ENCODE measurements around the gene ADGRV1. TPM values are rescaled to one million over a fixed set of nuclear protein-coding genes. Genes with fewer than 3 reads are reported as not detected.
"Not testable (repeated sequence)": the region's sequence is repeated elsewhere in the genome, so short reads cannot be mapped to it uniquely, and the experiment has no call there.

Gene ADGRV1
- total RNA-seq, 1 experiment from 2014 or later, result 21.4 TPM

GRCh38 chr5:91032125-91032524, 473.5 kb downstream of the ADGRV1 start:
- Histone ChIP-seq H3K4me3 (no peak overlapping the region), H3K36me3 (no peaks in the 10 kb centered on the region), H3K9me3 (replicated peaks) (no peaks in the 10 kb centered on the region)

GRCh38 chr5:91033370-91033769, 474.8 kb downstream of the ADGRV1 start:
- peaks cover 4% of the 10 kb centered on the region; the same call in 1 of the 2 replicates for H3K4me1 ChIP-seq
- H3K36me3 ChIP-seq, result no peaks in the 10 kb centered on the region

More at GRCh38 chr5:91032125-91032524, 473.5 kb downstream of the ADGRV1 start:
- Histone ChIP-seq H3K27me3 (no peaks in the 10 kb centered on the region), H3K27ac (no peak overlapping the region), H3K4me1 (no peaks in the 10 kb centered on the region; the same call in 1 of the 2 replicates)
- DNase-seq, result no peak

GRCh38 chr5:91038180-91038808, 479.7 kb downstream of the ADGRV1 start:
- Histone ChIP-seq H3K4me3 (no peak overlapping the region), H3K36me3 (no peaks in the 10 kb centered on the region), H3K4me1 (peaks cover 7% of the 10 kb centered on the region; the same call in 1 of the 2 replicates), H3K9me3 (replicated peaks) (no peaks in the 10 kb centered on the region), H3K27me3 (no peaks in the 10 kb centered on the region), H3K27ac (no peak overlapping the region)
- peak in 1 of 2 experiments; percentile 9 for DNase-seq

More at GRCh38 chr5:91033370-91033769, 474.8 kb downstream of the ADGRV1 start:
- no peaks in the 10 kb centered on the region for H3K27me3 ChIP-seq
- no peak for DNase-seq
- H3K9me3 ChIP-seq (replicated peaks), result no peaks in the 10 kb centered on the region
- H3K4me3 ChIP-seq, result no peak overlapping the region
- H3K27ac ChIP-seq, result no peak overlapping the region

- H3K27me3 ChIP-seq; DNase-seq; H3K4me3 ChIP-seq; H3K36me3 ChIP-seq; H3K9me3 ChIP-seq (replicated peaks); H3K27ac ChIP-seq; H3K4me1 ChIP-seq: not testable (repeated sequence)
Measured at GRCh38 chr5:91041132-91041531, 482.5 kb downstream of the ADGRV1 start.

- Histone ChIP-seq H3K27ac (no peak overlapping the region), H3K9me3 (replicated peaks) (no peaks in the 10 kb centered on the region; the same call in 1 of the 2 replicates), H3K4me1 (peaks cover 7% of the 10 kb centered on the region; the same call in 1 of the 2 replicates), H3K27me3 (no peaks in the 10 kb centered on the region), H3K4me3 (no peak overlapping the region), H3K36me3 (no peaks in the 10 kb centered on the region)
- no peak for DNase-seq
Measured at GRCh38 chr5:91042247-91042935, 483.8 kb downstream of the ADGRV1 start.

GRCh38 chr5:91042936-91043255, 484.3 kb downstream of the ADGRV1 start:
- Histone ChIP-seq H3K27me3 (no peaks in the 10 kb centered on the region), H3K27ac (no peak overlapping the region), H3K4me1 (peaks cover 7% of the 10 kb centered on the region; the same call in 1 of the 2 replicates), H3K4me3 (no peak overlapping the region), H3K9me3 (replicated peaks) (no peaks in the 10 kb centered on the region; the same call in 1 of the 2 replicates), H3K36me3 (no peaks in the 10 kb centered on the region)
- no peak for DNase-seq

GRCh38 chr5:91048073-91048472, 489.5 kb downstream of the ADGRV1 start:
- Histone ChIP-seq H3K4me1 (no peaks in the 10 kb centered on the region), H3K27ac (no peak overlapping the region), H3K4me3 (no peak overlapping the region), H3K27me3 (no peaks in the 10 kb centered on the region), H3K9me3 (replicated peaks) (no peaks in the 10 kb centered on the region; the same call in 1 of the 2 replicates), H3K36me3 (no peaks in the 10 kb centered on the region)
- DNase-seq, result no peak

GRCh38 chr5:91049112-91049511, 490.5 kb downstream of the ADGRV1 start:
- H3K36me3 ChIP-seq, result no peaks in the 10 kb centered on the region
- no peaks in the 10 kb centered on the region for H3K4me1 ChIP-seq
- no peak for DNase-seq
- no peaks in the 10 kb centered on the region; the same call in 1 of the 2 replicates for H3K9me3 ChIP-seq (replicated peaks)
- no peak overlapping the region for H3K4me3 ChIP-seq
- H3K27me3 ChIP-seq, result no peaks in the 10 kb centered on the region
- no peak overlapping the region for H3K27ac ChIP-seq

- Histone ChIP-seq H3K4me1 (no peaks in the 10 kb centered on the region), H3K36me3 (no peaks in the 10 kb centered on the region), H3K27ac (no peak overlapping the region), H3K9me3 (replicated peaks) (no peaks in the 10 kb centered on the region; the same call in 1 of the 2 replicates), H3K4me3 (no peak overlapping the region), H3K27me3 (no peaks in the 10 kb centered on the region)
- DNase-seq, result peak in 1 of 2 experiments; percentile 9
Measured at GRCh38 chr5:91049800-91050199, 491.2 kb downstream of the ADGRV1 start.

- not testable (repeated sequence) for H3K9me3 ChIP-seq (replicated peaks); DNase-seq; H3K4me1 ChIP-seq; H3K36me3 ChIP-seq; H3K4me3 ChIP-seq; H3K27me3 ChIP-seq; H3K27ac ChIP-seq
Measured at GRCh38 chr5:91052411-91052810, 493.8 kb downstream of the ADGRV1 start.

- no peaks in the 10 kb centered on the region for H3K4me1 ChIP-seq
- H3K9me3 ChIP-seq (replicated peaks), result no peaks in the 10 kb centered on the region
- no peak overlapping the region for H3K4me3 ChIP-seq
- no peaks in the 10 kb centered on the region for H3K36me3 ChIP-seq
- no peak for DNase-seq
- H3K27me3 ChIP-seq, result no peaks in the 10 kb centered on the region
- no peak overlapping the region for H3K27ac ChIP-seq
Measured at GRCh38 chr5:91052977-91053740, 494.6 kb downstream of the ADGRV1 start.

GRCh38 chr5:91053741-91054025, 495.1 kb downstream of the ADGRV1 start:
- Histone ChIP-seq H3K36me3 (no peaks in the 10 kb centered on the region), H3K4me1 (no peaks in the 10 kb centered on the region), H3K27ac (no peak overlapping the region), H3K4me3 (no peak overlapping the region), H3K27me3 (no peaks in the 10 kb centered on the region), H3K9me3 (replicated peaks) (no peaks in the 10 kb centered on the region)
- DNase-seq, result no peak

- Histone ChIP-seq H3K27me3 (no peaks in the 10 kb centered on the region), H3K9me3 (replicated peaks) (no peaks in the 10 kb centered on the region), H3K4me3 (no peak overlapping the region), H3K36me3 (no peaks in the 10 kb centered on the region), H3K27ac (no peak overlapping the region), H3K4me1 (no peaks in the 10 kb centered on the region)
- DNase-seq, result no peak
Measured at GRCh38 chr5:91058155-91058554, 499.6 kb downstream of the ADGRV1 start.

- no peaks in the 10 kb centered on the region for H3K27me3 ChIP-seq
- no peaks in the 10 kb centered on the region for H3K4me1 ChIP-seq
- no peaks in the 10 kb centered on the region for H3K36me3 ChIP-seq
- DNase-seq, result no peak
- H3K9me3 ChIP-seq (replicated peaks), result no peaks in the 10 kb centered on the region
- no peak overlapping the region for H3K4me3 ChIP-seq
- no peak overlapping the region for H3K27ac ChIP-seq
Measured at GRCh38 chr5:91058575-91058974, 500.0 kb downstream of the ADGRV1 start.

- Histone ChIP-seq H3K4me1 (no peaks in the 10 kb centered on the region), H3K9me3 (replicated peaks) (no peaks in the 10 kb centered on the region)
- no peak for DNase-seq
Measured at GRCh38 chr5:91059409-91059808, 500.8 kb downstream of the ADGRV1 start.

More at GRCh38 chr5:91059409-91059808, 500.8 kb downstream of the ADGRV1 start:
- no peaks in the 10 kb centered on the region for H3K36me3 ChIP-seq
- no peak overlapping the region for H3K4me3 ChIP-seq
- H3K27me3 ChIP-seq, result no peaks in the 10 kb centered on the region
- H3K27ac ChIP-seq, result no peak overlapping the region

All from SJCRH30 (cell line).